ENCODE results near the gene FZD7.

Gene FZD7

GRCh38 chr2:202060218-202060617 is 26.6 kb downstream of the FZD7 start:
- H3K9me3 ChIP-seq = no peaks in the 10 kb centered on the region
- no peak overlapping the region for H3K4me3 ChIP-seq (ENCODE audit: low read depth in 1 of 2, low read length in 1 of 2)
- H3K4me1 ChIP-seq (ENCODE audit: control insufficient read depth in 1 of 2, insufficient read depth in 1 of 2, low read depth in 1 of 2, low read length in 1 of 2) = no peaks in the 10 kb centered on the region
- peaks cover 5% of the 10 kb centered on the region for H3K27me3 ChIP-seq
- no peaks in the 10 kb centered on the region for H3K36me3 ChIP-seq
- no peak overlapping the region for H3K27ac ChIP-seq
- no peak for TF ChIP-seq CTCF (IDR thresholded peaks at IDR 0.05)

GRCh38 chr2:202061695-202062094 is 28.0 kb downstream of the FZD7 start:
- Histone ChIP-seq H3K27me3 (no peaks in the 10 kb centered on the region), H3K4me3 (ENCODE audit: low read depth in 1 of 2, low read length in 1 of 2) (no peak overlapping the region), H3K9me3 (no peaks in the 10 kb centered on the region), H3K36me3 (no peaks in the 10 kb centered on the region), H3K27ac (no peak overlapping the region), H3K4me1 (ENCODE audit: control insufficient read depth in 1 of 2, insufficient read depth in 1 of 2, low read depth in 1 of 2, low read length in 1 of 2) (no peaks in the 10 kb centered on the region)
- TF ChIP-seq CTCF (IDR thresholded peaks at IDR 0.05) = no peak

GRCh38 chr2:202064171-202064880 is 30.7 kb downstream of the FZD7 start:
- Histone ChIP-seq H3K9me3 (no peaks in the 10 kb centered on the region), H3K27me3 (no peaks in the 10 kb centered on the region), H3K27ac (no peak overlapping the region), H3K4me1 (ENCODE audit: control insufficient read depth in 1 of 2, insufficient read depth in 1 of 2, low read depth in 1 of 2, low read length in 1 of 2) (no peaks in the 10 kb centered on the region), H3K36me3 (no peaks in the 10 kb centered on the region), H3K4me3 (ENCODE audit: low read depth in 1 of 2, low read length in 1 of 2) (no peak overlapping the region)
- TF ChIP-seq CTCF (IDR thresholded peaks at IDR 0.05) = no peak

- Histone ChIP-seq H3K27me3 (no peaks in the 10 kb centered on the region), H3K27ac (no peak overlapping the region), H3K9me3 (no peaks in the 10 kb centered on the region), H3K4me3 (ENCODE audit: low read depth in 1 of 2, low read length in 1 of 2) (no peak overlapping the region), H3K36me3 (no peaks in the 10 kb centered on the region), H3K4me1 (ENCODE audit: control insufficient read depth in 1 of 2, insufficient read depth in 1 of 2, low read depth in 1 of 2, low read length in 1 of 2) (no peaks in the 10 kb centered on the region)
- TF ChIP-seq CTCF (IDR thresholded peaks at IDR 0.05) = no peak
Observed at GRCh38 chr2:202064881-202065230, 31.2 kb downstream of the FZD7 start.

GRCh38 chr2:202065876-202066275 is 32.2 kb downstream of the FZD7 start:
- Histone ChIP-seq H3K9me3 (no peaks in the 10 kb centered on the region), H3K27ac (no peak overlapping the region)

More at GRCh38 chr2:202065876-202066275, 32.2 kb downstream of the FZD7 start:
- H3K4me1 ChIP-seq (ENCODE audit: control insufficient read depth in 1 of 2, insufficient read depth in 1 of 2, low read depth in 1 of 2, low read length in 1 of 2) = no peaks in the 10 kb centered on the region
- no peak overlapping the region for H3K4me3 ChIP-seq (ENCODE audit: low read depth in 1 of 2, low read length in 1 of 2)
- H3K27me3 ChIP-seq = no peaks in the 10 kb centered on the region
- no peak for TF ChIP-seq CTCF (IDR thresholded peaks at IDR 0.05)
- no peaks in the 10 kb centered on the region for H3K36me3 ChIP-seq

Data from neutrophil (primary cell).